ENCODE measurements around the gene ZNF644.

Gene ZNF644

GRCh38 chr1:91012196-91012595 lies 9.6 kb downstream of the ZNF644 start:
- DNase-seq (no peak), ATAC-seq (no peak)
- Mint-ChIP-seq H3K4me3 (no peak overlapping the region), H3K36me3 (ENCODE audit: low read depth) (peaks cover 33% of the 10 kb centered on the region), H3K9me3 (no peaks in the 10 kb centered on the region), H3K27ac (no peak overlapping the region), H3K4me1 (peaks cover 73% of the 10 kb centered on the region), H3K27me3 (no peaks in the 10 kb centered on the region)

GRCh38 chr1:91011726-91012125 lies 10.1 kb downstream of the ZNF644 start:
- no peak overlapping the region for H3K4me3 Mint-ChIP-seq
- no peaks in the 10 kb centered on the region for H3K27me3 Mint-ChIP-seq
- peaks cover 72% of the 10 kb centered on the region for H3K4me1 Mint-ChIP-seq
- DNase-seq (no peak), ATAC-seq (no peak)
- peaks cover 33% of the 10 kb centered on the region for H3K36me3 Mint-ChIP-seq (ENCODE audit: low read depth)
- no peaks in the 10 kb centered on the region for H3K9me3 Mint-ChIP-seq
- no peak overlapping the region for H3K27ac Mint-ChIP-seq

GRCh38 chr1:91007827-91008226 lies 14.0 kb downstream of the ZNF644 start:
- ATAC-seq (no peak), DNase-seq (no peak)
- peaks cover 73% of the 10 kb centered on the region for H3K4me1 Mint-ChIP-seq
- H3K4me3 Mint-ChIP-seq = no peak overlapping the region
- no peaks in the 10 kb centered on the region for H3K27me3 Mint-ChIP-seq
- peaks cover 43% of the 10 kb centered on the region for H3K36me3 Mint-ChIP-seq (ENCODE audit: low read depth)
- peaks cover 7% of the 10 kb centered on the region for H3K9me3 Mint-ChIP-seq
- no peak overlapping the region for H3K27ac Mint-ChIP-seq

GRCh38 chr1:91007092-91007491 lies 14.7 kb downstream of the ZNF644 start:
- H3K9me3 Mint-ChIP-seq = peaks cover 7% of the 10 kb centered on the region
- peaks cover 44% of the 10 kb centered on the region for H3K36me3 Mint-ChIP-seq (ENCODE audit: low read depth)
- H3K27me3 Mint-ChIP-seq = no peaks in the 10 kb centered on the region
- DNase-seq = no peak
- H3K27ac Mint-ChIP-seq = no peak overlapping the region
- no peak overlapping the region for H3K4me3 Mint-ChIP-seq
- ATAC-seq = no peak
- H3K4me1 Mint-ChIP-seq = peaks cover 73% of the 10 kb centered on the region

- peaks cover 48% of the 10 kb centered on the region for H3K36me3 Mint-ChIP-seq (ENCODE audit: low read depth)
- no peak overlapping the region for H3K27ac Mint-ChIP-seq
- H3K4me1 Mint-ChIP-seq = peaks cover 74% of the 10 kb centered on the region
These were observed 15.5 kb downstream of the ZNF644 start for GRCh38 chr1:91006113-91006908.

GRCh38 chr1:91005285-91005684 lies 16.6 kb downstream of the ZNF644 start:
- peaks cover 12% of the 10 kb centered on the region for H3K9me3 Mint-ChIP-seq
- DNase-seq = no peak
- peaks cover 55% of the 10 kb centered on the region for H3K36me3 Mint-ChIP-seq (ENCODE audit: low read depth)
- no peaks in the 10 kb centered on the region for H3K27me3 Mint-ChIP-seq
- no peak overlapping the region for H3K27ac Mint-ChIP-seq
- peaks cover 76% of the 10 kb centered on the region for H3K4me1 Mint-ChIP-seq
- ATAC-seq = no peak
- no peak overlapping the region for H3K4me3 Mint-ChIP-seq

More at GRCh38 chr1:91006113-91006908, 15.5 kb downstream of the ZNF644 start:
- ATAC-seq (no peak), DNase-seq (no peak)
- Mint-ChIP-seq H3K9me3 (peaks cover 12% of the 10 kb centered on the region), H3K27me3 (no peaks in the 10 kb centered on the region), H3K4me3 (no peak overlapping the region)

GRCh38 chr1:91004145-91004544 lies 17.7 kb downstream of the ZNF644 start:
- Mint-ChIP-seq H3K4me3 (no peak overlapping the region), H3K27me3 (no peaks in the 10 kb centered on the region)

GRCh38 chr1:90996742-90997413 lies 25.0 kb downstream of the ZNF644 start:
- DNase-seq = no peak
- H3K27ac Mint-ChIP-seq = no peak overlapping the region
- H3K27me3 Mint-ChIP-seq = no peaks in the 10 kb centered on the region
- peaks cover 79% of the 10 kb centered on the region for H3K36me3 Mint-ChIP-seq (ENCODE audit: low read depth)
- ATAC-seq = no peak
- H3K9me3 Mint-ChIP-seq = peaks cover 9% of the 10 kb centered on the region
- H3K4me1 Mint-ChIP-seq = peaks cover 63% of the 10 kb centered on the region
- H3K4me3 Mint-ChIP-seq = no peak overlapping the region

More at GRCh38 chr1:91004145-91004544, 17.7 kb downstream of the ZNF644 start:
- H3K27ac Mint-ChIP-seq = no peak overlapping the region
- DNase-seq (no peak), ATAC-seq (no peak)
- H3K4me1 Mint-ChIP-seq = peaks cover 80% of the 10 kb centered on the region
- peaks cover 58% of the 10 kb centered on the region for H3K36me3 Mint-ChIP-seq (ENCODE audit: low read depth)
- H3K9me3 Mint-ChIP-seq = peaks cover 12% of the 10 kb centered on the region

GRCh38 chr1:90995311-90995894 lies 26.4 kb downstream of the ZNF644 start:
- DNase-seq (no peak), ATAC-seq (no peak)
- no peak overlapping the region for H3K4me3 Mint-ChIP-seq
- H3K27ac Mint-ChIP-seq = no peak overlapping the region
- H3K36me3 Mint-ChIP-seq (ENCODE audit: low read depth) = peaks cover 82% of the 10 kb centered on the region
- H3K27me3 Mint-ChIP-seq = no peaks in the 10 kb centered on the region
- peaks cover 9% of the 10 kb centered on the region for H3K9me3 Mint-ChIP-seq
- H3K4me1 Mint-ChIP-seq = peaks cover 63% of the 10 kb centered on the region

- DNase-seq = no peak
- Mint-ChIP-seq H3K27me3 (no peaks in the 10 kb centered on the region), H3K4me3 (no peak overlapping the region), H3K36me3 (ENCODE audit: low read depth) (peaks cover 85% of the 10 kb centered on the region), H3K27ac (peak overlapping the region; percentile 37), H3K4me1 (peaks cover 63% of the 10 kb centered on the region), H3K9me3 (peaks cover 14% of the 10 kb centered on the region)
- ATAC-seq = no peak
These were observed 27.4 kb downstream of the ZNF644 start for GRCh38 chr1:90994461-90994860.

GRCh38 chr1:90993245-90993644 lies 28.6 kb downstream of the ZNF644 start:
- Mint-ChIP-seq H3K9me3 (peaks cover 19% of the 10 kb centered on the region), H3K36me3 (ENCODE audit: low read depth) (peaks cover 85% of the 10 kb centered on the region), H3K4me1 (peaks cover 62% of the 10 kb centered on the region), H3K27me3 (no peaks in the 10 kb centered on the region), H3K27ac (peak overlapping the region; percentile 11), H3K4me3 (no peak overlapping the region)
- DNase-seq (no peak), ATAC-seq (no peak)

- Mint-ChIP-seq H3K9me3 (peaks cover 34% of the 10 kb centered on the region), H3K27me3 (no peaks in the 10 kb centered on the region), H3K4me1 (peaks cover 74% of the 10 kb centered on the region), H3K4me3 (no peak overlapping the region), H3K36me3 (ENCODE audit: low read depth) (peaks cover 76% of the 10 kb centered on the region), H3K27ac (no peak overlapping the region)
- DNase-seq = no peak
- no peak for ATAC-seq
These were observed 31.1 kb downstream of the ZNF644 start for GRCh38 chr1:90990779-90991178.

- DNase-seq (no peak), ATAC-seq (no peak)
- peaks cover 73% of the 10 kb centered on the region for H3K4me1 Mint-ChIP-seq
- H3K27ac Mint-ChIP-seq = no peak overlapping the region
- no peaks in the 10 kb centered on the region for H3K27me3 Mint-ChIP-seq
- peaks cover 34% of the 10 kb centered on the region for H3K9me3 Mint-ChIP-seq
- no peak overlapping the region for H3K4me3 Mint-ChIP-seq
- peaks cover 71% of the 10 kb centered on the region for H3K36me3 Mint-ChIP-seq (ENCODE audit: low read depth)
These were observed 31.8 kb downstream of the ZNF644 start for GRCh38 chr1:90989990-90990389.

- Mint-ChIP-seq H3K36me3 (ENCODE audit: low read depth) (peaks cover 67% of the 10 kb centered on the region), H3K4me3 (no peak overlapping the region)
These were observed 32.5 kb downstream of the ZNF644 start for GRCh38 chr1:90989302-90989701.

GRCh38 chr1:90987841-90988240 lies 34.0 kb downstream of the ZNF644 start:
- Mint-ChIP-seq H3K4me1 (peaks cover 65% of the 10 kb centered on the region), H3K4me3 (no peak overlapping the region), H3K9me3 (peaks cover 34% of the 10 kb centered on the region), H3K27me3 (no peaks in the 10 kb centered on the region), H3K27ac (no peak overlapping the region), H3K36me3 (ENCODE audit: low read depth) (peaks cover 62% of the 10 kb centered on the region)
- DNase-seq (no peak), ATAC-seq (no peak)

More at GRCh38 chr1:90989302-90989701, 32.5 kb downstream of the ZNF644 start:
- Mint-ChIP-seq H3K27ac (no peak overlapping the region), H3K9me3 (peaks cover 34% of the 10 kb centered on the region), H3K27me3 (no peaks in the 10 kb centered on the region), H3K4me1 (peaks cover 68% of the 10 kb centered on the region)
- ATAC-seq (no peak), DNase-seq (no peak)
